ENCODE measurements around the gene CPPED1.

The CPPED1 gene

DNA sequence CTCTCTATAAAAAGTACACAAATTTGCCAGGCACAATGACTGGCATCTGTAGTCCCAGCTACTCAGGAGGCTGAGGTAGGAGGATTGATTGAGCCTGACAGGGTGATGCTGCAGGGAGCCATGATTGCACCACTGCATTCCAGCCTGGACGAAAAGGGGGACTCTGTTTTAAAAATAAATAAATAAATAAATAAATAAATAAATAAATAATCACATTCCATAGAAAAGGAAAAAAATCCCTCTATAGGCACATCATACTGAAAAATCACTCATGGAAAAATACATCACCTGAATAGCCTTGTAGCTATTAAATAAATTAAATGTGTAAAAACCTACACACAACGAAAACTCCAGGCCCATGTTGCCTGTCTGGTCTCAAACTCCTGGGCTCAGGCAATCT, 56.4 kb downstream of the CPPED1 start:
- Histone ChIP-seq H3K27ac (no peak overlapping the region), H3K4me3 (no peak overlapping the region)
- no peak for DNase-seq (ENCODE audit: low spot score)
- no peak for TF ChIP-seq CTCF (IDR thresholded peaks at IDR 0.05)

- no peak for TF ChIP-seq CTCF (IDR thresholded peaks at IDR 0.05)
- H3K27ac ChIP-seq, result no peak overlapping the region
- H3K4me3 ChIP-seq, result no peak overlapping the region
- no peak for DNase-seq (ENCODE audit: low spot score)
These were observed 58.8 kb downstream of the CPPED1 start for GRCh38 chr16:12744860-12745259.

DNA sequence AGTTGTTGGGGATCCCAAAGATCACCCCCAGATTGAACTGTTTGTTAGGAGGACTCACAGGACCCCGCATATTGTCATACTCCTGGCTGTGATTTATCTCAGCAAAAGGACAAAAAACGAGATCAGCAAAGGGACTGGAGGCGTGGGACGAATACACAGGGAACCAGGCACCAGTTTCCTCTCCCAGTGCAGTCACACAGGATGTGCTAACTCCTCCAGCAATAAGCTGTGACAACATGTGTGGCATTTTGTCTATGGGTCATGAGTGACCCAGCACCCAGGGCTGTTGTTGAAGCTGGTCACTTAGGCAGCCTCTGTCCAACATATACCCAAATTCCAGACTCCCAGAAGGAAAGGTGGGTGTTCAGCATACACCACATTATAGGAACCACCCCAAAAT, 60.9 kb downstream of the CPPED1 start:
- DNase-seq (ENCODE audit: low spot score), result no peak
- Histone ChIP-seq H3K27ac (no peak overlapping the region), H3K4me3 (no peak overlapping the region)
- TF ChIP-seq CTCF (IDR thresholded peaks at IDR 0.05), result no peak

DNA sequence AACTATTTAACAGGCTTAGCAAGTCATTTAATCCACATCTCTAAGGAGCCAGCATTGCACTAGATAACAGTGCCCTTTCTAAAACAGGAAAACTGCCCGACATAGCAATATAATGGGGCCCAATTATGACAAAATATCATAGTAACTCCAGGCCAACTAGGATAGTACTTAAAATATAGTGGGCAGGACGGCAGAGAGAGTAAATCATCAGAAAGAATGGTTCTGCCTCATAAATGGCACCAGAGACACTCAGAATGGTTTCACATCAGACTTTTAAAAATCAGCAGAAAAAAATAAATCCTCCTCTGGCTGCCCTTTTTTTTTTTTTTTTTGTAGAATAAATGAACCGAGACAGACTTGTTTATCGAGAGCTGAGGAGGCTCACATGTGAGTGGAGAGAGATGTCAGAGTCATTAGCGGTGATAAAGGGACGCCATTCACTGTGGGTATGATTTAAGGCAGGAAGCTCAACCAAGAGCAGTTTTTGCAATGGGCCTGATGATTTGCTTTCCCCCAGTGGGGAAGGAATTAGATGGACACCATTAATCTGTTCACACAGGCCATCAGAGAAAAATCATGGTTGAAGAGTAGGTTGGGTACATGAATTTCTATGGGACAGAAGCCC, 62.6 kb downstream of the CPPED1 start:
- Histone ChIP-seq H3K27ac (no peak overlapping the region), H3K4me3 (no peak overlapping the region)
- DNase-seq (ENCODE audit: low spot score), result no peak
- TF ChIP-seq CTCF (IDR thresholded peaks at IDR 0.05), result no peak

DNA sequence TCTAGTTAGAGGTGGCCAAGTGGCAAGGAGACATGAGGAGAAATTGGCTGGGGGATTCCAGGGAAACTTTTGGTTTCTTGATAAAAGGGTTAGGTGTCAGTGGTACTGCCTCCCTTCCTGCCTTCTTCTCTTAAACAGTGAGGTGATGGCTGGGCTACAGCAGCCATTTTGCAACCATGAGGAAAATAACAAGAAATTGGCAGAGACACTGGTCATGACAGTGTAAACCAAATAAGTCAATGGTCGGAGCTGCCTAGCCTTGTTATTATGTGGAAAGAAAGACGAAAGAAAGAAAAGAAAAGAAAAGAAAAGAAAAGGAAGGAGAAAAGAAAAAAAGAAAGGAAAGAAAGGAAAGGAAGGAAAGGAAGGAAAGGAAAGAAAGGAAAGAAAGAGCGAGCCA, 63.9 kb downstream of the CPPED1 start:
- TF ChIP-seq CTCF (IDR thresholded peaks at IDR 0.05), result no peak
- Histone ChIP-seq H3K4me3 (no peak overlapping the region), H3K27ac (no peak overlapping the region)
- DNase-seq (ENCODE audit: low spot score), result no peak

GRCh38 chr16:12737563-12737962, 66.1 kb downstream of the CPPED1 start:
- no peak for TF ChIP-seq CTCF (IDR thresholded peaks at IDR 0.05)
- H3K27ac ChIP-seq, result no peak overlapping the region
- H3K4me3 ChIP-seq, result no peak overlapping the region
- no peak for DNase-seq (ENCODE audit: low spot score)

DNA sequence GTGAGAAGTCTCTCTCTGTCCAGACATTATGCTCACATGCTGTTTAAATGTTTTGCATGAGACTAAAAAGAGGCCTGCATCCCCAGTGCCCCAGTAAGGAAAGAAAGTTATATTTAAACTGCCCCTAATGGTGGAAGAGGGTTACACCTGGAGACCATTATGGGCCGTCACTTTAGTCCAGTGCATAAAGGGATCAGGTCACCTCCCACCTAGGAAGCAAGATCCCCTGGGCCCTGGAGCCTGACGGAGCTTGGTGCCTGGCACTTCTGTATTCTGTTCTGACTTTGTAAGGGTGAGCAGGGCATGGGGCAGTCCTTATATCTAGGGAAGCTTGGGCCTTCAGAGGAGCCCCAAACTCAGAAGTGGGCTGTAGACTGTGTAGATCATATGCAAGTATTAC, 67.9 kb downstream of the CPPED1 start:
- Histone ChIP-seq H3K4me3 (no peak overlapping the region), H3K27ac (no peak overlapping the region)
- no peak for DNase-seq (ENCODE audit: low spot score)
- no peak for TF ChIP-seq CTCF (IDR thresholded peaks at IDR 0.05)
